GM12892 (cell line): ENCODE measurements around the gene AVPR1A. TPM values are rescaled to one million over a fixed set of nuclear protein-coding genes. Genes with fewer than 3 reads are reported as not detected.
"Not testable (repeated sequence)": the region's sequence is repeated elsewhere in the genome, so short reads cannot be mapped to it uniquely, and the experiment has no call there.

Experiments used
- DNase-seq: peaks from one replicate; pipeline ENCODE4 v3.0.0; 2011; ENCODE audit not compliant: insufficient read length
- FAIRE-seq: peaks from 2 replicates; lab custom pipeline; 2011; peaks lifted over from hg19 to GRCh38; lab: Jason Lieb, UNC
- POLR2A ChIP-seq: IDR thresholded peaks from 2 replicates; pipeline ENCODE4 v1.6.1; 2011; ENCODE audit warnings: low read depth, low read length, control low read depth
- POLR2AphosphoS5 ChIP-seq: IDR thresholded peaks from 2 replicates; pipeline ENCODE4 v1.6.1; 2011; ENCODE audit warnings: low read depth, low read length, control low read depth
- TAF1 ChIP-seq: IDR thresholded peaks from 2 replicates; pipeline ENCODE4 v1.6.1; 2011; ENCODE audit warnings: low read depth, mild to moderate bottlenecking, control low read depth, low read length, borderline replicate concordance
- polyA plus RNA-seq: library from polyadenylated mRNA; unstranded; fragments of >200 nt; gene quantifications from one replicate; pipeline ENCODE4 v1.2.1, GENCODE V29; 2012; ENCODE audit warnings: missing spikeins, inconsistent platforms; ENCODE audit not compliant: missing spikeins

Gene AVPR1A
- not detected for polyA plus RNA-seq

DNA sequence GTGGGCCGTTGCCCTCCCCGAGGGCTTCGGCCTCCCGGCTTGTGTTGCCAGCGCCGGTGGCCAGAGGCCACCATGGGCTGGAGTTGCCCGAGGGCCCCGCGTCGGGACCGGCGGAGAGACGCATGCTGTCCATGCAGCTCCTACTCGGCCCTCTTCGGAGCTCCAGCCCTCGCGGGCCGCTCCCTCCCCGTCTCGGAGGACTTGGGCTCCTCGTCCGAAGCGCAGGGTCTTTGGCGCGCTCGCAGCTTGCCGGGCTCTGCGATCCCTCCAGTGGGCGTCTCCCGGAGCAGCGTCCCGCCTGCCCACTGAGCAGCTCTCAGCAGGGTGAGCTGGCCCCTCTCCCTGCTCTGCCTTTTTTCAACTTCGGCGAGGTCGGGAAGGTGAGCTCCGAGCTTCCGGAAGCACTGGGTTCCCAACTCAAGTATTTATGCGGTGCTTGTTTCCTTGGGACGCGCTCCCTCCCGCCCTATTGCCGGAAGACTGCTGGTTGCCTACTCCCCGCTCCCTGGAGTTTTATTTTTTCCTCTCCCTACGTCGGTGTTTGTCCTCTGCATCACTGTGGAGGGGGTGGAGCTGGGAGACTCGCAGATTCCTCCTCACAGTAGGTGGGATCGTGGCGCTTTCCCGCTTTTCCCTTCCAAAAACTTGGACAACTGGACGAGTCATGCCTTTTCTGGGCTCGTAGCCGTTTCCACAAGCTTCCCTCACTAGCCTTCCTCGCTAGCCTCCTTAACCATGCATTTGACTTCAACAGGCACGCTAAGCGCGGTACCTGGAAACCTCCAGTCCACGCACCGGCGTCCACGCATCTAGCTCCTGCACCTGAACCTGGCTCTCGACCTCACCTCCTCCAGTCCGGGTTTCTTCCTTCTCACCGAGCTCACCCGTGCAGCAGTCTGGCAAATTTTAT, at the start of gene AVPR1A:
AVPR1A (minus strand) TSS at position 489 of the 910 bp plus-strand sequence; CDS start at position 124, 365 bp downstream.
- no peak for TF ChIP-seq POLR2AphosphoS5
- no peak for TF ChIP-seq TAF1
- no peak for TF ChIP-seq POLR2A
- no peak for FAIRE-seq
- DNase-seq, result no peak

DNA sequence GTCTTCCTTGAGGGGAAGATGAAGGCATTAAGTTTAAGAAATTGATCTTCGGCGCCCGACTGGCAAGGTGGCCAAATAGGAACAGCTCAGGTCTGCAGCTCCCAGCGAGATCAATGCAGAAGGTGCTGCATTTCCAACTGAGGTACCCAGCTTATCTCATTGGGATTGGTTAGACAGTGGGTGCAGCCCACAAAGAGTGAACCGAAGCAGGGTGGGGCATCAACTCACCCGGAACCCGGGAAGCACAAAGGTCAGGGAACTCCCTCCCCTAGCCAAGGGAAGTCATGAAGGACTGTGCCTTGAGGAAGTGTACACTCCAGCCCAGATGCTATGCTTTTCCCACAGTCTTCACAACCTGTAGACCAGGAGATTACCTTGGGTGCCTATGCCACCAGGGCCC, 45.2 kb upstream of the AVPR1A start:
- no peak for TF ChIP-seq POLR2A
- TF ChIP-seq TAF1, result no peak
- no peak for TF ChIP-seq POLR2AphosphoS5
- DNase-seq, result no peak
- FAIRE-seq, result no peak

- no peak for FAIRE-seq
- no peak for TF ChIP-seq TAF1
- no peak for TF ChIP-seq POLR2A
- no peak for TF ChIP-seq POLR2AphosphoS5
These were observed 28.2 kb upstream of the AVPR1A start for GRCh38 chr12:63179224-63179623.

DNA sequence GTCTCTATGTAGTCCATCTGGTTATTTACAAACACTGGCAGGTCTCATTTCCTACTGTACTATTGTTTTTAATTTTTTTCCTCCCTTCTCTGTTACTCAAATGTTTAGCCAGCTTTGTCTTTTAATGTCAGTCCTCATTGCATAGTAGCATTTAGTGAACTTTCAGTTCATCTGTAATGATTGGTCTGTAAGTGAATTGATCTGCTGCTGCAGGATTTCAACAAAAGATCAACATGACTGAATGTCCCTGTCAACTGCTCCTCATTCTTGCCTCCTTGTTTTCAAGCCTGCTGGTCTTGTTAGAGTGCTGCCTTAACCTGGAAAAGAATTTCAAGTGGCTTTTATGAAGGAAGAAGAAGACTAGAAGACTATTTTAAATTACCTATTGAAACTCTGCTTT, 19.3 kb upstream of the AVPR1A start:
- FAIRE-seq, result no peak
- no peak for DNase-seq
- TF ChIP-seq POLR2AphosphoS5 (no peak), POLR2A (no peak), TAF1 (no peak)

More at GRCh38 chr12:63179224-63179623, 28.2 kb upstream of the AVPR1A start:
- no peak for DNase-seq

GRCh38 chr12:63167741-63168140, 16.7 kb upstream of the AVPR1A start:
- FAIRE-seq, DNase-seq: not testable (repeated sequence)

DNA sequence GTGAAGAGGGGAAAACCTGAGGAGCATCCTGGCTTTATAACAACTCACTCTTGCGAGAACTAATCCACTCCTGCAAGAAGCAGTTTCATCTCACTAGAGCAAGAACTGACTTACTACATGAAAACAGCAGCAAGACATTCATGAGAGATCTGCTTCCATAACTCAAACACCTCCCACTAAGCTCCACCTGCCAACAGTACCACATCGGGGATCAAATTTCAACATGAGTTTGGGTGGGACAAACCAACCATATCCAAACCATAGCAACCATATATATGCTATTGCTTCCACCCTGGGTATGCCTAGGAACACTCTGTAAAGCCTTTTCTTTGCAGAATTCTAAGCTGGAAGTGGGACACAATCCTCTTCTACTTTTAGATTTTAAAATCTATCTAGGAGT, 13.9 kb upstream of the AVPR1A start:
- FAIRE-seq (no peak), DNase-seq (no peak)
- TF ChIP-seq POLR2A (no peak), TAF1 (no peak), POLR2AphosphoS5 (no peak)

DNA sequence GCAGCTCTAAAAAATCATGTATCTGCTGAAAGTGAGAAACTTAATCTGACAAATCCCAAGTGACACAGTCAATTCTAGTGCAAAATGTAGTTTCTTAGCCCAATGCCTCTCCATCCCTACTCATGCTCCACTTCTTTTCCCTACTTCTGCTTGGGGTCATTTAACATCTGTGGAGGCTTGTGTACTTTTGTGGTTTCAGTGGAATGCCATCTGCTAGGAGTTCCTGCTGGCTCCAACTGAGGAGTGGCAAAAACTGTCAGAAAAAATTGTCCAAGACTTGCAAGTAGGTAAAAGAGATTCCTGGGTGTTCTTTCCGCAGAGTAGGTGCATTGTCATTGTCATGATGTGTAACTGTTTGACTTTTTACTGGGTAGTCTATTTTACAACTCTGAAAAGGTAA, 12.5 kb upstream of the AVPR1A start:
- no peak for TF ChIP-seq POLR2A
- no peak for TF ChIP-seq POLR2AphosphoS5
- TF ChIP-seq TAF1, result no peak
- no peak for DNase-seq
- FAIRE-seq, result no peak

DNA sequence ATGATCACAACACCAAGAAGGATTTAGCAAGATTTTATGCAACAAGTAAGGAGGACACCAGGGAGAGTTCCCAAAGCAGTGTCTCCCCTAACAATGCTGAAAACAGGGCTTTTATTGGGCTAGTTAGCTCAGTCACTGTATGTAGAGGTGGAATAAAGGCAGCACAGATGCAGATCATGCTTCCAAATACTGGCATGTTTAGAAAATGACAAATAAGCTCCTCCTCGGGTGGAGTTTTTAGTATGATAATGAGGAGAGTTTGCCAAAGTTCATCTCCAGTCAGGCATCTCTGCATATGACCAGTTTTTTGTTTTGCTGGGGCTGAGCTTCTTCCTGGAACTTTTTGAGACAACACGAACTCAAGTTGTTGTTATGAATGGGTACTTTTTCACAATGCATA, 4.4 kb upstream of the AVPR1A start:
- DNase-seq (no peak), FAIRE-seq (no peak)
- TF ChIP-seq TAF1, result no peak
- no peak for TF ChIP-seq POLR2AphosphoS5
- no peak for TF ChIP-seq POLR2A

- no peak for TF ChIP-seq POLR2AphosphoS5
- no peak for TF ChIP-seq TAF1
- no peak for TF ChIP-seq POLR2A
- DNase-seq (no peak), FAIRE-seq (no peak)
These were observed 3.6 kb upstream of the AVPR1A start for GRCh38 chr12:63154560-63154959.

- TF ChIP-seq POLR2A (no peak), TAF1 (no peak), POLR2AphosphoS5 (no peak)
- FAIRE-seq (no peak), DNase-seq (no peak)
These were observed 1.3 kb upstream of the AVPR1A start for GRCh38 chr12:63152321-63152700.

- FAIRE-seq (no peak), DNase-seq (no peak)
- no peak for TF ChIP-seq POLR2A
These were observed 771 bp upstream of the AVPR1A start for GRCh38 chr12:63151623-63152320.
